Glutamatergic neuron (in vitro differentiated cells): ENCODE measurements around the gene THSD4. TPM values are rescaled to one million over a fixed set of nuclear protein-coding genes. Genes with fewer than 3 reads are reported as not detected.

ENCODE experiments used
- DNase-seq: peaks from one replicate; pipeline ENCODE4 v3.0.0; 2022
- H3K27ac Mint-ChIP-seq: one replicate; pipeline ENCODE4 v1.8.0; 2020; ENCODE audit warnings: mild to moderate bottlenecking, mixed read lengths, inconsistent platforms; ENCODE audit not compliant: unreplicated experiment
- H3K27me3 Mint-ChIP-seq: one replicate; pipeline ENCODE4 v1.8.0; 2020; ENCODE audit warnings: mild to moderate bottlenecking, moderate library complexity, mixed read lengths, inconsistent platforms; ENCODE audit not compliant: unreplicated experiment
- H3K36me3 Mint-ChIP-seq: one replicate; pipeline ENCODE4 v1.8.0; 2020; ENCODE audit warnings: mild to moderate bottlenecking, mixed read lengths, inconsistent platforms; ENCODE audit not compliant: unreplicated experiment
- H3K4me1 Mint-ChIP-seq: one replicate; pipeline ENCODE4 v1.8.0; 2020; ENCODE audit warnings: mild to moderate bottlenecking, low read depth, mixed read lengths, inconsistent platforms; ENCODE audit not compliant: unreplicated experiment
- H3K4me3 Mint-ChIP-seq: one replicate; pipeline ENCODE4 v1.8.0; 2020; ENCODE audit warnings: mild to moderate bottlenecking, mixed read lengths, inconsistent platforms; ENCODE audit not compliant: unreplicated experiment
- H3K9me3 Mint-ChIP-seq: one replicate; pipeline ENCODE4 v1.8.0; 2020; ENCODE audit warnings: mild to moderate bottlenecking, moderate library complexity, mixed read lengths, inconsistent platforms; ENCODE audit not compliant: unreplicated experiment
- total RNA-seq: library from RNA; stranded (reverse); fragmentation: NEBNext Ultra II Directional; extraction: Animal tissue kit (Norgen Biotek cat#: 25700); gene quantifications from one replicate; pipeline ENCODE4 v1.2.1, GENCODE V29; 2021; ENCODE audit not compliant: unreplicated experiment
- TF ChIP-seq, protein P1 (sequence below): fragments of 200-600 bp; sonication (generic); IDR thresholded peaks from one replicate; pipeline ENCODE4 v1.5.0; 2021; ENCODE audit not compliant: partially characterized antibody, unreplicated experiment

THSD4 gene
- total RNA-seq, 1 donor from 2014 or later, result 12.3 TPM

- Mint-ChIP-seq H3K4me1 (no peaks in the 10 kb centered on the region), H3K27me3 (no peaks in the 10 kb centered on the region), H3K4me3 (no peak overlapping the region), H3K9me3 (peaks cover 3% of the 10 kb centered on the region), H3K36me3 (no peaks in the 10 kb centered on the region), H3K27ac (no peak overlapping the region)
- no peak for DNase-seq
- TF ChIP-seq, protein P1, sequence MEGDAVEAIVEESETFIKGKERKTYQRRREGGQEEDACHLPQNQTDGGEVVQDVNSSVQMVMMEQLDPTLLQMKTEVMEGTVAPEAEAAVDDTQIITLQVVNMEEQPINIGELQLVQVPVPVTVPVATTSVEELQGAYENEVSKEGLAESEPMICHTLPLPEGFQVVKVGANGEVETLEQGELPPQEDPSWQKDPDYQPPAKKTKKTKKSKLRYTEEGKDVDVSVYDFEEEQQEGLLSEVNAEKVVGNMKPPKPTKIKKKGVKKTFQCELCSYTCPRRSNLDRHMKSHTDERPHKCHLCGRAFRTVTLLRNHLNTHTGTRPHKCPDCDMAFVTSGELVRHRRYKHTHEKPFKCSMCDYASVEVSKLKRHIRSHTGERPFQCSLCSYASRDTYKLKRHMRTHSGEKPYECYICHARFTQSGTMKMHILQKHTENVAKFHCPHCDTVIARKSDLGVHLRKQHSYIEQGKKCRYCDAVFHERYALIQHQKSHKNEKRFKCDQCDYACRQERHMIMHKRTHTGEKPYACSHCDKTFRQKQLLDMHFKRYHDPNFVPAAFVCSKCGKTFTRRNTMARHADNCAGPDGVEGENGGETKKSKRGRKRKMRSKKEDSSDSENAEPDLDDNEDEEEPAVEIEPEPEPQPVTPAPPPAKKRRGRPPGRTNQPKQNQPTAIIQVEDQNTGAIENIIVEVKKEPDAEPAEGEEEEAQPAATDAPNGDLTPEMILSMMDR, result no peak
Measured at GRCh38 chr15:71105444-71105843, 9.8 kb upstream of the THSD4 start.

DNA sequence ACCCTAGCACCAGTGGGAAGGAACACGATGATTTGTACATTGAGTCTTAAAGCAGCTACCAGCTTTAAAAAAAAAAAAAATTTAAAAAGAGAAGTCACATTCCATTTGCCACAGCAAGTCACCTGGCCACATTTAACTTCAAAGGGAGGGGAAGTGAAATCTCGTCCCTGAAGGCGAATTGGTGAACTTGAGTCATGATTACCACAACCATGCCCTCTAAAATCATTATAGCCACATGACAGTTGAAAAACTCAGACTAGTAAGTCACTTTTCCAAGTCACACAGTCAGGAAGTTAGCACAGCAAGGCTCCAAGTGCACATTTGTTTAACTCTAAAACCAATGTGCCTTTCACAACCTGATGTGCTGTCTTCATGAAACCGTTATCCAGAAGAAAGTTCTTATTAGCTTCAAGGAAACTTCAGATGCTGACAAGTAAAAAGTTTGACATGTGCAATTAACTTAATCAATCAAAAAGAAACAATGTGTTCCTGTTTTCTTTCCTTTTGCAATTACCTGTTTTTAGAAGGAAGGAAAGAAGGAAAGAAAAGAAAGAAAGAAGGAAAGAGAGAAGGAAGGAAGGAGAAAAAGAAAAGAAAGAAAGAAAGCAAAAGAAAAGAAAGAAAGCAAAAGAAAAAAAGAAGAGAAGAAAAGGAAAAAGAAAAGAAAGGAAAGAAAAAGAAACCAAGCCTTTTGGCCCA is 8.3 kb upstream of the THSD4 start:
- Mint-ChIP-seq H3K36me3 (no peaks in the 10 kb centered on the region), H3K27ac (no peak overlapping the region), H3K27me3 (no peaks in the 10 kb centered on the region), H3K9me3 (peaks cover 3% of the 10 kb centered on the region), H3K4me1 (peaks cover 5% of the 10 kb centered on the region), H3K4me3 (no peak overlapping the region)
- DNase-seq, result no peak
- TF ChIP-seq, protein P1, result no peak

- peaks cover 3% of the 10 kb centered on the region for H3K9me3 Mint-ChIP-seq
- TF ChIP-seq, protein P1, result no peak
Measured at GRCh38 chr15:71107501-71107815, 7.8 kb upstream of the THSD4 start.

GRCh38 chr15:71109130-71109529 is 6.1 kb upstream of the THSD4 start:
- TF ChIP-seq, protein P1, result no peak

More at GRCh38 chr15:71107501-71107815, 7.8 kb upstream of the THSD4 start:
- no peaks in the 10 kb centered on the region for H3K36me3 Mint-ChIP-seq
- no peak for DNase-seq
- H3K4me3 Mint-ChIP-seq, result no peak overlapping the region
- H3K27ac Mint-ChIP-seq, result no peak overlapping the region
- H3K4me1 Mint-ChIP-seq, result peaks cover 7% of the 10 kb centered on the region
- H3K27me3 Mint-ChIP-seq, result no peaks in the 10 kb centered on the region

DNA sequence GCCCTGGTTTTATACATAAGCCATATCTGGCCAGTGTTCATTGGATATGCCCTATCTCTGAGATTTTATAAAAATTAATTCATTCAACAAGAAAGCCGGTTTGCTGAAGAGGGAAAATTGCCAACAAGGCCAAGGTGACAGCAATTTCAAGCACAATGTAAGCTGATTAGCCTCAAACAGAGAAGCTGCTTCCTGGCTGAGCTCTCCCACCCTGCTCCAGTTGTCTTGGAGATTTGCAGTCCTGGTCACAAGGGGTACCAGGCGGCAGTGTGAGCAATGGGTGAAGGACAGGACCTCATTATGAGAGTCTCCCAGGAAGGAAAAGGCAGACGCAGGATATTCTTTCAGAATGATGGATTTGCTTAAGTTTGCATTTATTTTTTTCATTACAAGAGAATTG is 5.4 kb upstream of the THSD4 start:
- Mint-ChIP-seq H3K36me3 (no peaks in the 10 kb centered on the region), H3K4me3 (no peak overlapping the region), H3K27me3 (no peaks in the 10 kb centered on the region), H3K27ac (no peak overlapping the region), H3K4me1 (peaks cover 7% of the 10 kb centered on the region), H3K9me3 (peaks cover 6% of the 10 kb centered on the region)
- no peak for DNase-seq
- TF ChIP-seq, protein P1, result no peak

More at GRCh38 chr15:71109130-71109529, 6.1 kb upstream of the THSD4 start:
- DNase-seq, result no peak
- no peaks in the 10 kb centered on the region for H3K36me3 Mint-ChIP-seq
- H3K27ac Mint-ChIP-seq, result no peak overlapping the region
- H3K4me1 Mint-ChIP-seq, result peaks cover 7% of the 10 kb centered on the region
- peaks cover 3% of the 10 kb centered on the region for H3K9me3 Mint-ChIP-seq
- no peak overlapping the region for H3K4me3 Mint-ChIP-seq
- H3K27me3 Mint-ChIP-seq, result no peaks in the 10 kb centered on the region
